GM12878 (cell line): ENCODE measurements around the gene LSM14B. TPM values are rescaled to one million over a fixed set of nuclear protein-coding genes. Genes with fewer than 3 reads are reported as not detected.
A peak's percentile ranks its signal among the peaks of the same experiment; 100 is the strongest.

Source experiments
- ATAC-seq: fragments of 200-7000 bp; cut with Tn5 transposase; 3 replicates; pipeline ENCODE4 v1.9.1; 2020; ENCODE audit warnings: mild to moderate bottlenecking, moderate library complexity
- BruUV-seq: library from RNA; stranded (reverse); fragments of 400-500 nt; replicated peaks from 2 replicates; lab custom pipeline; 2021; lab: Mats Ljungman, UMichigan
- CTCF ChIA-PET: fragments of 300-600 bp; sonication (Branson Sonifier 250); formaldehyde crosslinking; extraction: SDS; loops from one replicate; lab custom pipeline; 2021; ENCODE audit warnings: inconsistent platforms; lab: Yijun Ruan, JAX
- POLR2A ChIA-PET: fragments of 350-600 bp; formaldehyde crosslinking; extraction: SDS; loops from one replicate; lab custom pipeline; 2021; ENCODE audit warnings: inconsistent platforms; lab: Charles Lee
- RAD21 ChIA-PET: fragments of 300-600 bp; sonication (Branson Sonifier 250); formaldehyde crosslinking; loops from one replicate; lab custom pipeline; 2023; ENCODE audit warnings: antibody characterized with exemption; ENCODE audit not compliant: unreplicated experiment; lab: Charles Lee
- SMC1A ChIA-PET: fragments of 300-600 bp; sonication (Branson Sonifier 250); formaldehyde crosslinking; loops from one replicate; lab custom pipeline; 2023; ENCODE audit not compliant: unreplicated experiment, uncharacterized antibody; lab: Charles Lee
- DNase-seq: peaks from one replicate; pipeline ENCODE4 v3.0.0-alpha.2; 2011; ENCODE audit warnings: low read depth, low spot score
- FAIRE-seq: peaks from 3 replicates; lab custom pipeline; 2011; peaks lifted over from hg19 to GRCh38; lab: Jason Lieb, UNC
- H2AFZ ChIP-seq: 2 replicates; pipeline ENCODE4 v1.6.0; 2011; ENCODE audit warnings: low read depth, low read length, control low read depth; ENCODE audit not compliant: control insufficient read depth
- H3K27ac ChIP-seq: 2 replicates; pipeline ENCODE4 v1.5.1; 2011; ENCODE audit warnings: control low read depth; ENCODE audit not compliant: control insufficient read depth, insufficient read depth
- H3K27me3 ChIP-seq, 2 experiments: replicated peaks in 1 of 2; 2 replicates each; pipeline versions ENCODE4 v1.6.0 to v1.6.1; 2011; ENCODE audit warnings: low read length in 1 of 2; ENCODE audit not compliant: control insufficient read depth in 2 of 2, insufficient read depth in 2 of 2
- H3K36me3 ChIP-seq, 2 experiments: 2 replicates each; pipeline ENCODE4 v1.5.1; 2011; ENCODE audit warnings: low read length in 1 of 2; ENCODE audit not compliant: control insufficient read depth in 2 of 2, insufficient read depth in 2 of 2
- H3K4me1 ChIP-seq: 2 replicates; pipeline ENCODE4 v1.6.1; 2011; ENCODE audit warnings: mild to moderate bottlenecking, low read length, moderate library complexity, mixed read lengths; ENCODE audit not compliant: control insufficient read depth, insufficient read depth
- H3K4me2 ChIP-seq: 2 replicates; pipeline ENCODE4 v1.6.0; 2011; ENCODE audit warnings: control low read depth; ENCODE audit not compliant: control insufficient read depth, insufficient read depth
- H3K4me3 ChIP-seq: fragments of 200-600 bp; sonication (generic); 2 replicates; pipeline ENCODE4 v1.5.1; 2016
- H3K79me2 ChIP-seq: 2 replicates; pipeline ENCODE4 v1.6.0; 2011; ENCODE audit warnings: low read length; ENCODE audit not compliant: control insufficient read depth, insufficient read depth
- H3K9ac ChIP-seq: 2 replicates; pipeline ENCODE4 v1.8.0; 2011; ENCODE audit warnings: low read length, control low read depth, mixed read lengths; ENCODE audit not compliant: control insufficient read depth, insufficient read depth
- H3K9me3 ChIP-seq: replicated peaks from 3 replicates; pipeline ENCODE4 v1.5.1; 2011; ENCODE audit warnings: mild to moderate bottlenecking, low read length; ENCODE audit not compliant: control insufficient read depth, insufficient read depth
- H4K20me1 ChIP-seq: 2 replicates; pipeline ENCODE4 v1.6.0; 2011; ENCODE audit not compliant: control insufficient read depth, insufficient read depth
- RCOR1 ChIP-seq: conservative IDR thresholded peaks from 2 replicates; pipeline ENCODE4 v1.6.1; 2012; ENCODE audit warnings: low read depth, low read length, improper control_type of control experiment
- RELB ChIP-seq: fragments of 450-650 bp; IDR thresholded peaks from 2 replicates; pipeline ENCODE4 v1.6.1; 2017; ENCODE audit warnings: low read depth, mild to moderate bottlenecking, moderate library complexity
- SMC3 ChIP-seq: IDR thresholded peaks from 2 replicates; pipeline ENCODE4 v1.6.1; 2011; ENCODE audit warnings: low read length, improper control_type of control experiment, borderline replicate concordance
- TARDBP ChIP-seq: IDR thresholded peaks from 2 replicates; pipeline ENCODE4 v1.6.1; 2016; ENCODE audit warnings: borderline replicate concordance
- YBX1 ChIP-seq: fragments of 450-650 bp; IDR thresholded peaks from 2 replicates; pipeline ENCODE4 v1.6.1; 2016; ENCODE audit warnings: antibody characterized with exemption
- ZNF217 ChIP-seq: fragments of 450-650 bp; IDR thresholded peaks from 2 replicates; pipeline ENCODE4 v1.6.1; 2017; ENCODE audit warnings: antibody characterized with exemption, mild to moderate bottlenecking
- WGBS: methylation state at CpG from one replicate; pipeline ENCODE4 v1.1.6; 2016; ENCODE audit warnings: low lambda C conversion rate; ENCODE audit not compliant: insufficient replicate concordance, insufficient coverage; ENCODE audit errors: missing lambda C conversion rate; 5-methylcytosine and 5-hydroxymethylcytosine counted together
- in situ Hi-C: fragments of 300-500 bp; cut with MboI; formaldehyde crosslinking; loops from 9 replicates; pipeline ENCODE4 v1.14.3; 2018; ENCODE audit warnings: mixed read lengths
- intact Hi-C: fragments of 100-400 bp; cut with micrococcal nuclease; formaldehyde crosslinking; loops from one replicate; pipeline ENCODE4 v1.14.2; 2022; ENCODE audit not compliant: unreplicated experiment
- polyA plus RNA-seq, 11 experiments: library from polyadenylated mRNA; depleted of rRNA in 4 of 11; unstranded in 6 of 11; stranded (reverse) in 5 of 11; fragments of >200 nt; fragmentation: Nextera tagmentation in 4 of 11; fragmentation: Illumina TruSeq in 1 of 11; extraction: Ambion mirVana in 4 of 11; extraction: Trizol in 1 of 11; gene quantifications; 1 replicate in 1 of 11; 2 replicates in 10 of 11; pipeline versions ENCODE4 v1.2.1 to v1.2.3, GENCODE V29; 2011 to 2016; ENCODE audit warnings: inconsistent platforms in 2 of 11, missing spikeins in 2 of 11, low read depth in 1 of 11
- total RNA-seq, 4 experiments: library from RNA; depleted of rRNA in 3 of 4; stranded (reverse); fragments of >200 nt in 3 of 4; fragmentation: Illumina TruSeq in 1 of 4; extraction: Trizol in 1 of 4; gene quantifications; 2 replicates each; pipeline versions ENCODE4 v1.2.1 to v1.2.3, GENCODE V29; 2013 to 2021

LSM14B gene
- total and polyA plus RNA-seq, 10 of the 15 experiments (the other 5 are each of a cell fraction or from before 2014, with no cell fraction given) = 0.56 to 34.3 (median 15.6) TPM

GRCh38 chr20:62181808-62182207, 59.5 kb downstream of the LSM14B start:
- ChIA-PET SMC1A (no interaction called here), CTCF (no interaction called here), POLR2A (interaction anchor here (0.6 to 1.0 kb wide), 2 partner anchors 40 to 160 kb away, joined by 3 read pairs; no protein-coding TSS in a partner anchor), RAD21 (no interaction called here)
- ATAC-seq (no peak), FAIRE-seq (peak; percentile 41), DNase-seq (no peak)
- Histone ChIP-seq H3K4me1 (no peaks in the 10 kb centered on the region), H4K20me1 (no peaks in the 10 kb centered on the region), H3K4me2 (peak overlapping the region; percentile 46), H3K79me2 (peaks cover 30% of the 10 kb centered on the region), H2AFZ (no peak overlapping the region), H3K27me3 (no peaks in the 10 kb centered on the region), H3K9ac (peak overlapping the region; percentile 85), H3K36me3 (no peaks in the 10 kb centered on the region; a peak in 3 of 4 replicates), H3K9me3 (no peaks in the 10 kb centered on the region), H3K4me3 (peak overlapping the region; percentile 100), H3K27ac (peak overlapping the region; percentile 78)
- BruUV-seq = no TSS peak
- TF ChIP-seq SMC3 (no peak), RCOR1 (no peak), RELB (no peak), YBX1 (no peak), ZNF217 (no peak), TARDBP (no peak)
- 69% methylated on average over 2 of the region's 2 CpGs for WGBS
- in situ Hi-C loops = no loop called here
- intact Hi-C loops = loop anchor here (10.0 kb wide), 2 partner anchors 57 to 203 kb away; partner anchors contain the start of genes LSM14B and RPS21
